GM03348 (cell line): ENCODE measurements around the gene SLX4.
"Not testable (repeated sequence)": the region's sequence is repeated elsewhere in the genome, so short reads cannot be mapped to it uniquely, and the experiment has no call there.

ENCODE experiments used
- DNase-seq: peaks from one replicate; pipeline ENCODE4 v3.0.0; 2012; ENCODE audit warnings: low spot score

Gene SLX4

GRCh38 chr16:3642397-3643094 lies 31.1 kb upstream of the SLX4 start:
- peak; percentile 5 for DNase-seq

DNA sequence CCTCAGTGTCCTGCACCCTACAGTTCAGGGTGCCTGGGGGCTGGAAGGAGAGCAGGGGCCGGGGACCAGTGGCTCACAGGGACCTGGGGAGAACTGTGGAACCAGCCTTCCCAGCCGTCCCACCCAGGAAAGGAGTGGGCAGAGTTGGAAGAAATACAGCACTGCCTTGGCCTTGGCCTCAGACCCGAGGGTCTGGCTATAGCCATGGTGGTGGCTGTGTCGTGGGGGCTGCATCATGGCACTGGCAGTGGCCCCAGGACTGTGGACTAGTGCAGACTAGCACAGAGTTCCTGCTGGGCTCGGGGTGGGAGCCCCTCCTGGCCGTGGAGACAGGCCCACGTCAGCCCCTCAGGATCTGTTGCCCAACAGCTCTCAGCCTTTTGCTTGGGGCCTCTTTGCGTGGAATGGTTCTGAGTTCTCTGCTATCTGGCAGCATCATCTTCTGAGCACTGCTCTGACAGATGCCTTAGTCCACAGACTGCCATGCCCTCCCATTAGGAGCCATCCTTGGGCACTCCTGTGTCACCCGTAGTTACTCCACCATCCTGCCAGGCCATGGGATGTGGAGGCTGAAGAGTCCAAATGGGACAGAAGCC lies 30.5 kb upstream of the SLX4 start:
- DNase-seq = peak; percentile 4

DNA sequence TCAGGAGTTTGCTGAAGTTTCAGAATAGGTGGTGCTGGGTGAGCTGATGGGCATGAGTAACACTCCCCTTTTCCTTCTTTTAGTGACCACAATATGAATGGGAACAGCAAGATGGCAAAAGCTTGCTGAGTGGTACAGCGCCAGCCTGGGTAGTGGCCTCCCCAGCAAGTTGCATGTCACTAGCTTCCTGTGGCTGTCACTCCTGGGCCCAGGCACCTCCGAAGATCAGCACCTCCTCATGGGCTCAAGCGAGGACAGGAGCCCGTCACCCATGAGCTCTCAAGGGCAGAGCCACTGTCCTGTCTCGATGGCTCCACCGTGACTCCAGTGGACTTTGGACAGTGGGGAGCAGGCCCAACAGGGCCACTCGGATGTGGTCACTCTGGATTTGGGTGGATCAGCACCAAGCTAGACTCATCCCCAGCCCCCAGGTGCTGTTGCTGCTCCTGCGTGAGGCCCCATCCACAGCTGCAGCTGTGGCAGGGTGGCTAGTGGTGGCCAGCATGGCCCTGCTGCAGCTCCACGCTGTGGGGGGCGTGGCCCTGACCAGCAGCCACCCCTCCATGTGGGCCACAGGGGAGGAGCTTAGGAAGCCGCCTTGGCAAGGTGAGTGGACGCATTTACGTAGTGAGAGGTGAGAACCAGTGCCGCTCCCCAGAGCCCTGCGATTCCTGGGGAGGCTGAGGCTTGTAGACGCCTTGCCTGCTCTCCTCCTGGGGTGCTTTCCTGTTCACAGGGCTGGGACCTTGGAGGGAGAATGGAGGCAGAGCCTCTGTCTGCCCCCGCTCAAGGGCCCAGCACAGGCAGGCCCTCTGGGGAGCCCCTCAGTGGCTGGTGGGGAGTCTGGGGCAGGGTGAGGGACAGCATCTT lies 29.5 kb upstream of the SLX4 start:
- peak; percentile 2 for DNase-seq

- no peak for DNase-seq
Observed at GRCh38 chr16:3640207-3640606, 28.8 kb upstream of the SLX4 start.

DNA sequence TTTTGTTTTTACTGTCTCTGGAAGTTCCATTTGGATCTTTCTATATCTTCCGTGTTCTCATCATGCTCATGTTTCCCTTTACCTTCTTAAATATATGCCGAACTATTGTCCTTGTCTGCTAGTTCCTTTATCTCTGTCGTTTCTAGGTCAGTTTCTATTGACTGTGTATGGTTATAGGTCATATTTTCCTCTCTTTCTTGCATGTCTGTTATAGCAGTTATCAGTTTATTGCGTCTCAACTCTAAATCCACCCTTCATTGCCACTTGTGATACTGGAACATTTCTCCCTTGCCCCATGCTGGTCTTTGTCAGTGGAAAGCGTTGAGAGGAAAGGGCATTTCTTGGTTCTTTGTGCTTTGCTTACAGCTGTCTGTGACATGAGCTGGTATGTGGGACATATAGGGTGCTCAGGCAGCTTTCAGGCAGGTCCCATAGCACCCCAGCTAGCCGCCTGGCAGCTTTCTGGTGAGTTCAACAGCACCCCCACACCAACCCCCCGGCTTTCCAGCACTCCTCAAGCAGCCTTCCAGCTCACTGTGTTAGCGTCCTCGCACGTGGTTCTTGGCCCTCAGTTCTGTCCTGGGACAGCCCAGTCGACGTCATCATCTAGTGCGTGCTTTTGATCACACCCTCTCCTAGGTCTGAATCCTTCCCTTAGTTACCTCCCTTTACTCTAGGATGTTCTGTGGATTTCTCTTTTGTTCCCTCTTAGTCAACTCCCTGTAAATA lies 27.7 kb upstream of the SLX4 start:
- no peak for DNase-seq

DNA sequence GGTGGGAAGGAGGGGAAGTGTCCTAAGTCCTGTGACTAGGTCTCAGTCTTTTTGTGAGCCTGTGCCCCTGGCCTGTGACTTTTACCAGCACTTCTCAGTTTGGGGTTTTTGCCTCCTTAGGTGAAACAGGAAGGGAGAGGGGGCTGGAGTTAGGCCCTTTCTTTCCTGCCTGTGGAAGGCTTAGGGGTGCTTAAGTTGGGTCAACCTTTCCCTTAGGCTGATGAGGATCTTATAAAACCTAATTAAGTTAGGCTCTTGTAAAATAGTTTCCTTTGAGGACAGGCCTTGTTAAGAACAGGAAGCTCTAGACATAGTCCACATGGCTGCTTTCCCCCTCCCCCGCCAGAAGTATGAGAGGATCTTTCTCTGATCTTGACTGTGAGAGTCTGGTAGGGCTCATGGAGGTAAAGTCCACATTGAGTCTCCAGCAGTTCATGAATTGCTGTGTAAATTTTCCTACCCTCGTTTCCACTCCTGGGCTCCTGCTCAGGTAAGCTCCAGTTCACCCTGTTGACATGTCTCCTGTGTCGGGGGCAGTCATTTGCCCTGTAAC lies 26.0 kb upstream of the SLX4 start:
- no peak for DNase-seq

DNA sequence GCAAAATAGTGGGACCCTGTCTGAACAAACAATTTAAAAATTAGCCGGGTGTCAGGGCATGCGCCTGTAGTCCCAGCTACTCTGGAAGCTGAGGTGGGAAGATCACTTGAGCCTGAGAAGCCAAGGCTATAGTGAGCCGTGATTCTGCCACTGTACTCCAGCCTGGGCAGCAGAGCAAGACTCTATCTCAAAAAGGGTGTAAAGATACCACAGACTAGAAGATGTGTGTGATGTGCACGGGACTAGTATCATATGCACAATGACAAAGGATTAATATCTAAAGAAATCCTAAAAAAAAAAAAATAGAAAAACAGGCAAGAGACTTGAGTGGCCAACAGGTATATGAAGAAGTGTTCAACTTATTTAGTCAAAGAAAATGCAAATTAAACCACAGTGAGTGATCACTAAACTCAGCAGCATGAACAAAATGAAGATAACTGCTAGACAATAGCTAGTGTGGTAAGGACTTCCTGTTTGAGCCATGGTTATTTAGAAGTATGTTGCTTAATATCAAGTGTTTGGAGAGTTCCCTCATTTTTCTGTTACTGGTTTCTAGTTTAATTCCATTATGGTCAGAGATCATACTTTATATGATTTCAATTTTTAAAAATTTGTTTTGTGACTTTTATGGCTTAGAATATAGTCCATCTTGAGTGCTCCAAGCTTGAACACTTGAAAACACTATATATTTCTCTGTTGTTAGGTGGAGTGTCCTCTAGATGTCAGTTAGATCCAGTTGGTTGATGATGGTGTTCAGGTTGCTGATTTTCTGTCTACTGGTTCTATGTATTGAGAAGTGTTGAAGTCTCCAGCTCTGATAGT lies 14.7 kb upstream of the SLX4 start:
- DNase-seq = peak; percentile 46

- DNase-seq = no peak
Observed at GRCh38 chr16:3625331-3625730, 13.9 kb upstream of the SLX4 start.

- no peak for DNase-seq
Observed at GRCh38 chr16:3623642-3624041, 12.2 kb upstream of the SLX4 start.

DNA sequence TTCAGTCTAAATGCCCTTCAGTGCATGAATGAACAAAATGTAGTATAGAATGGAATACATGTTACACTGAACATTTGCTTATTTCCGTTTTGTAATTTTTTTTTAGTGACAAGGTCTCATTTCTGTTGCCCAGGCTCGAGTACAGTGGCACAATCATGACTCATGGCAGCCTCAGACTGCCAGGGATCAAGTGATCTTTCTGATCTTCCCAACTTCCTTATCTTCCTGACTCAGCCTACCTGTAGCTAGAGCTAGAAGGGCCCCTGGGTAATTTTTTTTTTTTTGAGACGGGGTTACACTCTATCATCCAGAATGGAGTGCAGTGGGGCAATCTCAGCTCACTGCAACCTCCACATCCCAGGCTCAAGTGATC lies 7.3 kb upstream of the SLX4 start:
- DNase-seq = no peak

DNA sequence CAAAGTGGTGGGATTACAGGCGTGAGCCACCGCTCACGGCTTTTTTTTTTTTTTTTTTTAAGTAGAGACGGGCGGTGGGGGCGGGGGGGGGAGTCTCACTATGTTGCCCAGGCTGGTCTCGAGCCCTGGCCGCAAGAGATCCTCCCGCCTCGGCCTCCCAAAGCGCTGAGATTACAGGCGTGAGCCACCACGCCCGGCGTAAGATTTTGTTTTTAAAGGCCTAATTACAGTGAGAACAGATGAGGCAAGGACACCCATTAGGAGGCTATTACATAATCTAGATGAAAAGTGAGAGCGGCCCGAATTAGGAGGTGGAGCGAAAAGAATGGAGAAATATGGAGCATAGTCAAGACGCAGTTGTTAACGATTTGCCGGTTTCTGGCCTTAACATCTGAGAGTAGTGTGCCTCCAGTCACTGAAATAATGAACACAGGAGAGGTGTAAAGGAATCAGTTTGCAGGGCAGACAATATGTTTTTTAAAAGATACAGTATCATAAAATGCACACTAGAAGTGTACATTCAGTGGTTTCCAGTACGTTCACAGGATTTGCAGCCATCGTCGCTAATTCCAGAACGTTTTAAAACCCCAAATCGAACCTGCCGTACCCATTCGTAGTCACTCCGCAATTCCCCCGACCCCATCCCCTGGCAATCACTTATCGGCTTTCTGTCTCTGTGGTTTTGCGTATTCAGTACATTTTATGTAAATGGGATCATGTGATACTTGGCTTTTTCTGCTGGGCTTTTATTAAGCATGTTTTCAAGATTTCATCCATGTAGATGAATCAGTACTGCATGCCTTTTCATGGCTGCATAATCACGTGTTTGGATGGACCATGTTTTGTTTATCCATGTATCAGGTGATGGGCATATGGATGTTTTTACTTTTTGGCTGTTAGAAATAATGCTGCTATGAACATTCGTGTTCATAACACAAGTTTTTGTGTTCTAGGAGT lies 1.4 kb upstream of the SLX4 start:
- DNase-seq = no peak

DNA sequence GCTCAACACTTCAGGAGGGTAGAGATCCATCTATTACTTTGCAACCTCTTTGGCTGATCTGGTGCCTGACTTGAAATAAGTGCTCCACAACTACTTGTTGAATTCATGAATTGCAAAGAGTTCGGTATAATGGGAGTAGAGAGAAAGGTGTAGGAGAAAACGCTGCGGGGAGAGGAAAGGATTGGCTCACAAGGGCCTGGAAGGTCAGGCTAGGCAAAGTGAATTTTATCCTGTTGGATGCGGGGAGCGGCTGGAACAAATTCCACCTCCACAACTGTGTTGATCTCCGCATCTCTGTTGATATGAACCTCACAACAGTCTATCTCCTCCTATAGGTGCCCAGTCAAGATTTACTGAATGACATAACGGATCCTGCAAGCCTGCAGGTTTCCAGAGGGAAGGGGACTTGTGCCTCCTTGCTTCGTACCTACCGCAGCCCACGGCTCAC lies 684 bp downstream of the SLX4 start:
- DNase-seq = no peak

- no peak for DNase-seq
Observed at GRCh38 chr16:3609895-3610697, 1.3 kb downstream of the SLX4 start.

GRCh38 chr16:3608976-3609375 lies 2.4 kb downstream of the SLX4 start:
- not testable (repeated sequence) for DNase-seq

GRCh38 chr16:3608069-3608468 lies 3.3 kb downstream of the SLX4 start:
- DNase-seq = no peak

- no peak for DNase-seq
Observed at GRCh38 chr16:3607634-3608033, 3.8 kb downstream of the SLX4 start.

- DNase-seq = no peak
Observed at GRCh38 chr16:3607161-3607560, 4.2 kb downstream of the SLX4 start.

DNA sequence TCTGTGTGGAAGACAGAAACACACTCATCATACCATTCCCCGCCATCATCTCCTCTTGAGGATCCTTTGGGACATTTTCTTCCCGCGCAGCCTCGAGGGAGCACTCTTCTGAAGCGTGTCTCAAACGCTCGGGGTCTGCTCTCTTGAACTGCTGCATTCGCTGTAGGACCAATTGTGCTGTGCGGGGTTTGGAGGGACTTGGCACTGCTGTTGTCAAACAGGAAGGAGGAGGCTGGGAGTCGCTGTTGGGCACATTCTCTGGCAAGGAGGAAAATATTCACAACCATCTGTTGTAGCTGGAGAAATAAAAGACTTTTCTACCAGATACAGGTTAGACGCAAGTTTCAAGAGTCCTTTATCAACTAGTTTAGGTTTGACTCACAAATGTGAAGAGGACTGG lies 5.0 kb downstream of the SLX4 start:
- no peak for DNase-seq

GRCh38 chr16:3602320-3602653 lies 9.1 kb downstream of the SLX4 start:
- DNase-seq = no peak
